Mesenchymal stem cell (in vitro differentiated cells and primary cell): ENCODE results near the gene TLCD5.

Experiments used
- DNase-seq: peaks from one replicate; pipeline ENCODE4 v3.0.0-alpha.2; 2013
- H2AFZ ChIP-seq: one replicate; pipeline ENCODE4 v1.6.1; 2013; ENCODE audit warnings: low read depth, mild to moderate bottlenecking, control low read depth, inconsistent platforms, low read length, moderate library complexity
- H2AK5ac ChIP-seq: 2 replicates; pipeline ENCODE4 v1.6.1; 2013; ENCODE audit warnings: low read length, moderate library complexity, mild to moderate bottlenecking, inconsistent platforms; ENCODE audit not compliant: severe bottlenecking
- H2BK120ac ChIP-seq: one replicate; pipeline ENCODE4 v1.6.1; 2013; ENCODE audit warnings: low read depth, mild to moderate bottlenecking, inconsistent platforms, low read length, moderate library complexity
- H2BK12ac ChIP-seq, 2 experiments: one replicate each; pipeline ENCODE4 v1.6.1; 2013; ENCODE audit warnings: inconsistent platforms in 2 of 2, low read length in 2 of 2, mild to moderate bottlenecking in 2 of 2, moderate library complexity in 2 of 2, control low read depth in 1 of 2
- H2BK15ac ChIP-seq: one replicate; pipeline ENCODE4 v1.6.1; 2013; ENCODE audit warnings: mild to moderate bottlenecking, low read depth, inconsistent platforms; ENCODE audit not compliant: poor library complexity, severe bottlenecking
- H2BK5ac ChIP-seq: 2 replicates; pipeline ENCODE4 v1.6.1; 2013; ENCODE audit warnings: low read depth, mild to moderate bottlenecking, low read length, control low read depth, inconsistent platforms; ENCODE audit not compliant: poor library complexity, severe bottlenecking
- H3K14ac ChIP-seq, 2 experiments: one replicate each; pipeline ENCODE4 v1.6.1; 2013; ENCODE audit warnings: inconsistent platforms in 2 of 2, low read length in 2 of 2, control low read depth in 1 of 2, mild to moderate bottlenecking in 1 of 2, moderate library complexity in 1 of 2
- H3K18ac ChIP-seq, 2 experiments: one replicate each; pipeline ENCODE4 v1.6.1; 2013; ENCODE audit warnings: inconsistent platforms in 2 of 2, low read length in 2 of 2, control low read depth in 1 of 2, low read depth in 1 of 2, mild to moderate bottlenecking in 1 of 2
- H3K23ac ChIP-seq, 2 experiments: one replicate each; pipeline ENCODE4 v1.6.1; 2013; ENCODE audit warnings: inconsistent platforms in 2 of 2, low read length in 2 of 2, mild to moderate bottlenecking in 2 of 2, moderate library complexity in 2 of 2, control low read depth in 1 of 2
- H3K27ac ChIP-seq: 2 replicates; pipeline ENCODE4 v1.5.1; 2013; ENCODE audit warnings: mild to moderate bottlenecking, moderate library complexity, low read length, control low read depth, inconsistent platforms; ENCODE audit not compliant: poor library complexity, severe bottlenecking
- H3K27me3 ChIP-seq, 2 experiments: 2 replicates each; pipeline versions ENCODE4 v1.6.1 to v1.7.0; 2013; ENCODE audit warnings: low read length in 2 of 2, mild to moderate bottlenecking in 2 of 2, moderate library complexity in 2 of 2, control low read depth in 1 of 2, inconsistent platforms in 1 of 2; ENCODE audit not compliant: control insufficient read depth in 1 of 2, insufficient read depth in 1 of 2
- H3K36me3 ChIP-seq, 2 experiments: 2 replicates each; pipeline versions ENCODE4 v1.6.1 to v1.7.0; 2013; ENCODE audit warnings: low read length in 2 of 2, control low read depth in 1 of 2, inconsistent platforms in 1 of 2, low read depth in 1 of 2, mild to moderate bottlenecking in 1 of 2; ENCODE audit not compliant: insufficient read depth in 2 of 2, control insufficient read depth in 1 of 2
- H3K4ac ChIP-seq, 2 experiments: one replicate each; pipeline ENCODE4 v1.6.1; 2013; ENCODE audit warnings: inconsistent platforms in 2 of 2, low read length in 2 of 2, mild to moderate bottlenecking in 2 of 2, moderate library complexity in 2 of 2, control low read depth in 1 of 2, low read depth in 1 of 2
- H3K4me1 ChIP-seq: 2 replicates; pipeline ENCODE4 v1.6.1; 2013; ENCODE audit warnings: low read depth, low read length, control low read depth; ENCODE audit not compliant: control insufficient read depth, insufficient read depth
- H3K4me2 ChIP-seq: 2 replicates; pipeline ENCODE4 v1.6.1; 2013; ENCODE audit warnings: low read length, mild to moderate bottlenecking, inconsistent platforms; ENCODE audit not compliant: poor library complexity, severe bottlenecking
- H3K4me3 ChIP-seq, 2 experiments: 2 replicates each; pipeline versions ENCODE4 v1.5.1 to v1.7.0; 2013; ENCODE audit warnings: low read length in 2 of 2, mild to moderate bottlenecking in 2 of 2, control low read depth in 1 of 2, low read depth in 1 of 2; ENCODE audit not compliant: insufficient read depth in 1 of 2
- H3K79me1 ChIP-seq: replicated peaks from 2 replicates; pipeline ENCODE4 v1.6.1; 2013; ENCODE audit warnings: mild to moderate bottlenecking, control low read depth, low read length, inconsistent platforms; ENCODE audit not compliant: poor library complexity, severe bottlenecking
- H3K9ac ChIP-seq: 2 replicates; pipeline ENCODE4 v1.7.0; 2013; ENCODE audit warnings: mild to moderate bottlenecking, low read length, moderate library complexity
- H3K9me3 ChIP-seq: 2 replicates; pipeline ENCODE4 v1.7.0; 2013; ENCODE audit warnings: mild to moderate bottlenecking, low read length; ENCODE audit not compliant: control insufficient read depth
- H4K8ac ChIP-seq: one replicate; pipeline ENCODE4 v1.6.1; 2013; ENCODE audit warnings: inconsistent platforms, mild to moderate bottlenecking, low read length, moderate library complexity
- H4K91ac ChIP-seq: one replicate; pipeline ENCODE4 v1.6.1; 2013; ENCODE audit warnings: mild to moderate bottlenecking, low read length, inconsistent platforms
- WGBS: methylation state at CpG from one replicate; pipeline ENCODE4 v1.1.7; 2013; ENCODE audit warnings: mixed read lengths; 5-methylcytosine and 5-hydroxymethylcytosine counted together

TLCD5 gene

DNA sequence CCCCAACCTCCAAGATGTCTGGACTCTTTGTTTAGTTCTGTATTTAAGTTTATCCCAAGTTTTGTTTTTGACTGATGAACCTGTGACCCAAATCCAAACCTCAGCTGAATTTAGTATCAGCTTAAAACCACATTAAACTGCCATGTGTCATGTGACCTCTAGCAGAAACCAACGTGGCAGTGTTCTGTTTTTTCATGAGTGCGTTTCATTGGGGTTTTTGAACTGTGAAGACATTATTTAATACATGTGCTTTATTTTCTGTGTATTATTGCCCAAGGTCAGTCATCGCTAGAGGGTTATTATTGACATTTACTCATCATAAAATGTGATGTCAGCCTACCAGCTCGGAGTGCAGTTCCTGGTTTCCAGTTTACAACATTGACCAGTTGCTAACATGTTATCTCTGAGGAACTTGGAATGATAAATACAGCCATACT lies 1.8 kb downstream of the TLCD5 start:
- Histone ChIP-seq H3K9me3 (no peaks in the 10 kb centered on the region), H3K4me3 (peak overlapping the region in 1 of 2 experiments; percentile 81), H2AFZ (no peak overlapping the region), H3K27me3 (no peaks in the 10 kb centered on the region), H3K9ac (peak overlapping the region; percentile 94), H3K4me2 (no peak overlapping the region), H2BK15ac (no peak overlapping the region), H3K14ac (no peak overlapping the region), H4K8ac (no peak overlapping the region), H3K18ac (no peak overlapping the region), H3K79me1 (peaks cover 5% of the 10 kb centered on the region), H3K27ac (peak overlapping the region; percentile 18), H2BK120ac (no peak overlapping the region), H4K91ac (no peak overlapping the region), H3K23ac (no peak overlapping the region), H2AK5ac (no peak overlapping the region), H3K4ac (no peak overlapping the region), H3K4me1 (peaks cover 6% of the 10 kb centered on the region), H3K36me3 (peaks cover 9 to 31% of the 10 kb centered on the region in 2 experiments), H2BK12ac (no peak overlapping the region), H2BK5ac (no peak overlapping the region)
- peak; percentile 58 for DNase-seq
- WGBS, result 49% methylated on average over 2 of the region's 4 CpGs

DNA sequence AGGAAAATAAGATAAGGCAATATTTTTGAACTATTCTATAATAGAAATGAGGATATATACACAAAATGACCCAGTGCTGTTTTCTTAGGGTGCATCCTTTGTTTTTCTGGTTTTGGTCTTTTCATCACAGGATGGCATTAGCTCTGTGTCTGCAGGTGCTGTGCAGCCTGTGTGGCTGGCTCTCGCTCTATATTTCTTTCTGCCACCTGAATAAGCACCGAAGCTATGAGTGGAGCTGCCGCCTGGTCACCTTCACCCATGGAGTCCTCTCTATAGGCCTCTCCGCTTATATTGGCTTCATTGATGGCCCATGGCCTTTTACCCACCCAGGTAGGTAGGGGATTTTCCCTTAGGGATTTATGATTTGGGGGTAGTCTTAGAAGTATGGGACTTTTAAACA lies 2.2 kb downstream of the TLCD5 start:
- Histone ChIP-seq H2AFZ (no peak overlapping the region), H4K91ac (no peak overlapping the region), H3K18ac (no peak overlapping the region), H2BK120ac (no peak overlapping the region), H3K4me3 (peak overlapping the region in 1 of 2 experiments; percentile 81), H3K9me3 (no peaks in the 10 kb centered on the region), H2BK12ac (no peak overlapping the region), H3K36me3 (peaks cover 9 to 31% of the 10 kb centered on the region in 2 experiments), H3K4me1 (peaks cover 7% of the 10 kb centered on the region), H3K27me3 (no peaks in the 10 kb centered on the region), H2BK5ac (no peak overlapping the region), H4K8ac (no peak overlapping the region), H3K9ac (peak overlapping the region; percentile 94), H3K79me1 (peaks cover 5% of the 10 kb centered on the region), H3K4ac (no peak overlapping the region), H2AK5ac (no peak overlapping the region), H3K4me2 (no peak overlapping the region), H3K27ac (no peak overlapping the region), H3K23ac (no peak overlapping the region), H3K14ac (no peak overlapping the region), H2BK15ac (no peak overlapping the region)
- no peak for DNase-seq
- 92% methylated on average over 3 of the region's 4 CpGs for WGBS

DNA sequence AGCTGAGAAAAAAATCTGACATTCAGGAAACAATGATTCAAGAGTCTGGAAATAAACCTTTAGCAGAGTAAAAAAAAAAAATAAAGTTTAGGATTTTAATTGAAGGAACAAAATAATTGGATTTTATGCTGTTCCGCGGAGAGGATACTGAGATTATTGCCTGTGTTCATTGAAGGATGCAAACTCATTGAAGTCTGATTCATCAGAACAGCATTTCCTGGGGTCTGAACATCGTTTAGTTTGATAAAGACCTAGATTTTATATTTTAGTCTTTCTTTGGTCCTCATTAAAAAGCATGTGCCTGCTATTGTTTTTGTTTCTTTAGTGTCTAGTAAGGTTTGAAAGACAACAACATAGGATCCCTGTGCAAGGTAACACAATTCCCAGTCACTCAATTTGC lies 4.5 kb downstream of the TLCD5 start:
- Histone ChIP-seq H3K4me3 (no peak overlapping the region), H3K4ac (no peak overlapping the region), H2AK5ac (no peak overlapping the region), H3K79me1 (peaks cover 11% of the 10 kb centered on the region), H3K4me1 (peaks cover 8% of the 10 kb centered on the region), H2AFZ (no peak overlapping the region), H3K27ac (peak overlapping the region; percentile 37), H3K9ac (no peak overlapping the region), H3K36me3 (peaks cover 9 to 31% of the 10 kb centered on the region in 2 experiments), H2BK120ac (no peak overlapping the region), H2BK12ac (no peak overlapping the region), H4K91ac (no peak overlapping the region), H3K27me3 (no peaks in the 10 kb centered on the region), H2BK15ac (no peak overlapping the region), H3K18ac (no peak overlapping the region), H3K4me2 (no peak overlapping the region), H3K9me3 (no peaks in the 10 kb centered on the region), H4K8ac (no peak overlapping the region), H3K23ac (no peak overlapping the region), H2BK5ac (no peak overlapping the region), H3K14ac (no peak overlapping the region)
- WGBS, result 82% methylated on average over 2 of the region's 3 CpGs
- DNase-seq, result no peak

DNA sequence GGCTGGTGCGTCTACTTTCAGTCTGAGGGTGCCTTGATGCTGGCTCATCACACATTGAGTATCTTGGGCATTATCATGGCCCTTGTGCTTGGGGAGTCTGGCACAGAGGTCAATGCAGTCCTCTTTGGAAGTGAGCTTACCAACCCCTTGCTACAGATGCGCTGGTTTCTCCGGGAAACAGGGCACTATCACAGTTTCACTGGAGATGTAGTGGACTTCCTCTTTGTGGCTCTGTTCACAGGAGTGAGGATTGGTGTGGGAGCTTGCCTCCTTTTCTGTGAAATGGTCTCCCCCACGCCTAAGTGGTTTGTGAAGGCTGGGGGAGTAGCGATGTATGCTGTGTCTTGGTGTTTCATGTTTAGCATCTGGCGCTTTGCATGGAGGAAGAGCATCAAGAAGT lies 4.9 kb downstream of the TLCD5 start:
- Histone ChIP-seq H2BK5ac (no peak overlapping the region), H3K9me3 (no peaks in the 10 kb centered on the region), H3K36me3 (peaks cover 9 to 31% of the 10 kb centered on the region in 2 experiments), H3K4me1 (peaks cover 8% of the 10 kb centered on the region), H2BK12ac (peak overlapping the region in 1 of 2 experiments; percentile 59), H3K4ac (no peak overlapping the region), H3K18ac (no peak overlapping the region), H3K27me3 (no peaks in the 10 kb centered on the region), H2AK5ac (peak overlapping the region; percentile 78), H2AFZ (no peak overlapping the region), H3K23ac (no peak overlapping the region), H4K8ac (no peak overlapping the region), H3K79me1 (peaks cover 11% of the 10 kb centered on the region), H3K27ac (peak overlapping the region; percentile 19), H2BK120ac (no peak overlapping the region), H2BK15ac (no peak overlapping the region), H3K4me2 (no peak overlapping the region), H4K91ac (no peak overlapping the region), H3K4me3 (no peak overlapping the region), H3K14ac (no peak overlapping the region), H3K9ac (no peak overlapping the region)
- 97% methylated on average over 6 of the region's 6 CpGs for WGBS
- no peak for DNase-seq
